ENCODE results near the gene ANKRD61. TPM values are rescaled to one million over a fixed set of nuclear protein-coding genes. Genes with fewer than 3 reads are reported as not detected.
A peak's percentile ranks its signal among the peaks of the same experiment; 100 is the strongest.
"Not testable (repeated sequence)": the region's sequence is repeated elsewhere in the genome, so short reads cannot be mapped to it uniquely, and the experiment has no call there.

The ANKRD61 gene
- total and polyA plus RNA-seq, 3 donors from 2014 or later, result 6.8 to 17.3 (median 8.4) TPM

- no peak overlapping the region for H3K27ac ChIP-seq
- no peak for TF ChIP-seq POLR2A (IDR thresholded peaks at IDR 0.05)
- no peak for TF ChIP-seq CTCF (IDR thresholded peaks at IDR 0.05)
- no peaks in the 10 kb centered on the region for H3K27me3 ChIP-seq
- intact Hi-C loops (cut with DNase I; ENCODE audit: low total_unique reads), result no loop called here
- H3K9me3 ChIP-seq, result no peaks in the 10 kb centered on the region
- no peaks in the 10 kb centered on the region for H3K4me1 ChIP-seq
- H3K4me3 ChIP-seq, result no peak overlapping the region
- 94 to 96% methylated on average over 13 of the region's 13 CpGs for WGBS, 2 donors
- DNase-seq, result no peak
- no peaks in the 10 kb centered on the region for H3K36me3 ChIP-seq (ENCODE audit: low read depth, missing control alignments)
Observed at GRCh38 chr7:6035686-6036085, 4.5 kb downstream of the ANKRD61 start.

- WGBS, 2 donors, result 79 to 80% methylated on average over 4 of the region's 4 CpGs
- Histone ChIP-seq H3K4me1 (no peaks in the 10 kb centered on the region), H3K36me3 (ENCODE audit: low read depth, missing control alignments) (no peaks in the 10 kb centered on the region), H3K9me3 (no peaks in the 10 kb centered on the region), H3K4me3 (no peak overlapping the region), H3K27ac (no peak overlapping the region), H3K27me3 (no peaks in the 10 kb centered on the region)
- intact Hi-C loops (cut with DNase I; ENCODE audit: low total_unique reads), result no loop called here
- TF ChIP-seq POLR2A (IDR thresholded peaks at IDR 0.05) (no peak), CTCF (IDR thresholded peaks at IDR 0.05) (no peak)
- no peak for DNase-seq
Observed at GRCh38 chr7:6049780-6050179, 18.6 kb downstream of the ANKRD61 start.

GRCh38 chr7:6051185-6051584, 20.0 kb downstream of the ANKRD61 start:
- H3K4me3 ChIP-seq; H3K9me3 ChIP-seq; H3K27me3 ChIP-seq; DNase-seq; H3K4me1 ChIP-seq; H3K36me3 ChIP-seq (ENCODE audit: low read depth, missing control alignments); intact Hi-C loops (cut with DNase I; ENCODE audit: low total_unique reads); H3K27ac ChIP-seq: not testable (repeated sequence)
- 92 to 98% methylated on average over 9 of the region's 9 CpGs for WGBS, 2 donors

- Histone ChIP-seq H3K4me3 (no peak overlapping the region), H3K27ac (no peak overlapping the region), H3K36me3 (ENCODE audit: low read depth, missing control alignments) (no peaks in the 10 kb centered on the region), H3K27me3 (no peaks in the 10 kb centered on the region), H3K9me3 (no peaks in the 10 kb centered on the region), H3K4me1 (peaks cover 9% of the 10 kb centered on the region)
- no peak for DNase-seq
- whole genome bisulfite sequencing, 2 donors, result 35 to 56% methylated on average over 1 of the region's 1 CpG
- intact Hi-C loops (cut with DNase I; ENCODE audit: low total_unique reads), result no loop called here
- no peak for TF ChIP-seq CTCF (IDR thresholded peaks at IDR 0.05)
- no peak for TF ChIP-seq POLR2A (IDR thresholded peaks at IDR 0.05)
Observed at GRCh38 chr7:6056616-6057015, 25.4 kb downstream of the ANKRD61 start.

- no peak for TF ChIP-seq CTCF (IDR thresholded peaks at IDR 0.05)
- TF ChIP-seq POLR2A (IDR thresholded peaks at IDR 0.05), result no peak
- Histone ChIP-seq H3K4me3 (peak overlapping the region in 1 of 2 donors; percentile 80), H3K36me3 (ENCODE audit: low read depth, missing control alignments) (no peaks in the 10 kb centered on the region), H3K4me1 (peaks cover 9% of the 10 kb centered on the region), H3K27ac (no peak overlapping the region), H3K27me3 (no peaks in the 10 kb centered on the region), H3K9me3 (no peaks in the 10 kb centered on the region)
- intact Hi-C loops (cut with DNase I; ENCODE audit: low total_unique reads), result no loop called here
- 50 to 56% methylated on average over 14 of the region's 14 CpGs for WGBS, 2 donors
- no peak for DNase-seq
Observed at GRCh38 chr7:6057316-6058129, 26.3 kb downstream of the ANKRD61 start.

- H3K4me3 ChIP-seq, result peak overlapping the region; percentile 80 to 94
- 65 to 74% methylated on average over 11 of the region's 11 CpGs for WGBS, 2 donors
- H3K27me3 ChIP-seq; H3K36me3 ChIP-seq (ENCODE audit: low read depth, missing control alignments); DNase-seq; H3K27ac ChIP-seq; H3K9me3 ChIP-seq; intact Hi-C loops (cut with DNase I; ENCODE audit: low total_unique reads); H3K4me1 ChIP-seq: not testable (repeated sequence)
Observed at GRCh38 chr7:6059941-6060340, 28.8 kb downstream of the ANKRD61 start.
